ENCODE results near the gene CLHC1. TPM values are rescaled to one million over a fixed set of nuclear protein-coding genes. Genes with fewer than 3 reads are reported as not detected.

Gene CLHC1
- total and polyA plus RNA-seq, 10 of the 15 experiments (the other 5 are each of a cell fraction or from before 2014, with no cell fraction given) = 2.6 to 6.8 (median 4.7) TPM

- no peak for TF ChIP-seq USF1 (IDR thresholded peaks at IDR 0.05; ENCODE audit: borderline replicate concordance, extremely low read length, insufficient read depth, low read depth, low read length)
- TF ChIP-seq RCOR1 (conservative IDR thresholded peaks at IDR 0.05; ENCODE audit: low read depth, low read length) = no peak
Observed at GRCh38 chr2:55229221-55229620, 2.9 kb downstream of the CLHC1 start (continued).

DNA sequence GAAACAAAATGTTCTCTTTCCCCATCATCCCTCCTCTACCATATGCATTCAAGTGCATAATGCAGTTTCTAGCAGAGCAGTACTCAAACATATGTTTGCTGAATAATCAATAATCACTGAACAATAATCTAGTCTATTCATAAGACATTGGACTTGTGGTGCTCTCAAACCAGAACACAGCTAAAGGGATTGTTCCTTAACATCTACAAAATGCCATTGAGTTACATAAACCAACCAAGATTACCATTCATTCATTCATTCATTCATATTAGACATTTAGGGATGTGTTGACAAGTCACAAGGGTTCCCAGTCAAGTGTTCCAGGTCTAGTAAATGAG, 3.9 kb downstream of the CLHC1 start:
- ChIA-PET CTCF (no interaction called here), RAD21 (ENCODE audit: unreplicated experiment) (no interaction called here), SMC1A (ENCODE audit: uncharacterized antibody, unreplicated experiment) (interaction anchor here (0.7 kb wide), 1 partner anchor 758 kb away, joined by 3 read pairs; no protein-coding TSS in a partner anchor), POLR2A (no interaction called here)
- intact Hi-C loops (cut with micrococcal nuclease; ENCODE audit: unreplicated experiment) = no loop called here
- H2AFZ ChIP-seq (ENCODE audit: control insufficient read depth, low read depth, low read length) = peak overlapping the region; percentile 63
- no peak overlapping the region for H3K4me3 ChIP-seq
- DNase-seq (ENCODE audit: low read depth, low spot score) (no peak), ATAC-seq (no peak), FAIRE-seq (no peak)
- H3K36me3 ChIP-seq (ENCODE audit: control insufficient read depth in 2 of 2, insufficient read depth in 2 of 2, low read length in 1 of 2) = peaks cover 0 to 4% of the 10 kb centered on the region in 2 experiments; a peak in 1 of 4 replicates
- H3K9me3 ChIP-seq (replicated peaks; ENCODE audit: control insufficient read depth, insufficient read depth, low read length) = no peaks in the 10 kb centered on the region
- H3K4me1 ChIP-seq (ENCODE audit: control insufficient read depth, insufficient read depth, low read length) = no peaks in the 10 kb centered on the region
- H3K9ac ChIP-seq (ENCODE audit: control insufficient read depth, insufficient read depth, low read length) = no peak overlapping the region; the same call in 1 of the 2 replicates
- no peak for TF ChIP-seq BMI1 (IDR thresholded peaks at IDR 0.05; ENCODE audit: borderline replicate concordance)
- no peak for TF ChIP-seq SRF (IDR thresholded peaks at IDR 0.05; ENCODE audit: low read depth in 2 of 2, low read length in 2 of 2)
- TF ChIP-seq CBFB (IDR thresholded peaks at IDR 0.05; ENCODE audit: low read depth) = no peak
- TF ChIP-seq JUND (IDR thresholded peaks at IDR 0.05; ENCODE audit: low read depth, low read length) = no peak
- TF ChIP-seq, protein P1, sequence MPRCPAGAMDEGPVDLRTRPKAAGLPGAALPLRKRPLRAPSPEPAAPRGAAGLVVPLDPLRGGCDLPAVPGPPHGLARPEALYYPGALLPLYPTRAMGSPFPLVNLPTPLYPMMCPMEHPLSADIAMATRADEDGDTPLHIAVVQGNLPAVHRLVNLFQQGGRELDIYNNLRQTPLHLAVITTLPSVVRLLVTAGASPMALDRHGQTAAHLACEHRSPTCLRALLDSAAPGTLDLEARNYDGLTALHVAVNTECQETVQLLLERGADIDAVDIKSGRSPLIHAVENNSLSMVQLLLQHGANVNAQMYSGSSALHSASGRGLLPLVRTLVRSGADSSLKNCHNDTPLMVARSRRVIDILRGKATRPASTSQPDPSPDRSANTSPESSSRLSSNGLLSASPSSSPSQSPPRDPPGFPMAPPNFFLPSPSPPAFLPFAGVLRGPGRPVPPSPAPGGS (IDR thresholded peaks at IDR 0.05; ENCODE audit: borderline replicate concordance, insufficient read depth, low read depth, low read length, poor library complexity, severe bottlenecking) = no peak
- TF ChIP-seq TCF7 (IDR thresholded peaks at IDR 0.05; ENCODE audit: borderline replicate concordance) = no peak
- peak overlapping the region; percentile 19; the same call in 1 of the 2 replicates for H3K27ac ChIP-seq (ENCODE audit: control insufficient read depth, insufficient read depth)
- H3K79me2 ChIP-seq (ENCODE audit: control insufficient read depth, insufficient read depth, low read length) = peaks cover 27% of the 10 kb centered on the region
- peak overlapping the region; percentile 66 for H3K4me2 ChIP-seq (ENCODE audit: control insufficient read depth, insufficient read depth)
- H4K20me1 ChIP-seq (ENCODE audit: control insufficient read depth, insufficient read depth) = no peaks in the 10 kb centered on the region
- in situ Hi-C loops (cut with MboI) = no loop called here
- BruUV-seq (replicated peaks) = TSS peak; percentile 24
- H3K27me3 ChIP-seq (replicated peaks in 1 of 2; ENCODE audit: control insufficient read depth in 2 of 2, insufficient read depth in 2 of 2, low read length in 1 of 2) = no peaks in the 10 kb centered on the region
